ENCODE measurements around the gene MYH6. TPM values are rescaled to one million over a fixed set of nuclear protein-coding genes. Genes with fewer than 3 reads are reported as not detected.

MYH6 gene
- total RNA-seq, 1 donor from 2014 or later: not detected

DNA sequence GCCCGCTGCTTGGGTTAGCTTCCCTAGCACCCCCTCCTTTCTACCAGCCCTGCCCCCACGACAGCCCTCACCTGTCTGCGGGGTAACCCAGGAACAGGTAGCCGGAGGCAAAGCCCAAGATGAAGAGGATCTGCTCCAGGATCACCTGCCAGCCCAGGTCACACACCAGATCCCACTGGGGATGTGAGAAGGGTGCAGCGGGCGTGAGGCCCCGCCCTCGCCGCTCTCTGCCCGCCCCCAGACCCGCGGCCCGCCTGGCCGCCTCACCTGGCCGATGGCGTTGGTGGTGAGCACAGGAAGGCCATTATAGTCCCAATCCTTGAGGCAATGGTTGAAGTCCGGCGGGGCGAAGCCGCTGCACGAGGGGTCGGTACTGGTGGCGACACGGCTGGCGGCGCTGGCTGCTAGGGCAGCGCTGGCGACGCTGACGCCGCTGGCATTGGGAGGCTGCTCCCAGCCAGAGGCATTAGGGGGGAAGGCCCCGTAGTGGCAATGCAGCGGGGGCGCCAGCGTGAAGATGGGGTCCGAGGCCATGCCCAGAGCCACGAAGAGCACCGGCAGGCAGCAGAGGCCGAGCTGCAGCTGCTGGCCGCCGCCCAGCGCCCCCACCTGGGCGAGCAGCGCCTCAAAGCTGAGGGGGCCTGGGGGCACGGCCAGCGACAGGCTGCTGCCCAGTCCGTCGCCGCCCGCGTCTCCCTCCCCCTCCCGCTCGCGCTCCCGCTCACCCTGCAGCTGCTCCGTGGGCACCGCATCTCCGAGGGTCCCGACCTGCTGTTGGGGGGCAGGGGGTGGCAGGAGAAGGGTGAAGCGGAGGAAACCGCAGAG lies 56.2 kb downstream of the MYH6 start:
- H3K27me3 ChIP-seq (ENCODE audit: control insufficient read depth, insufficient read depth, low read length): peaks cover 15% of the 10 kb centered on the region
- H3K4me3 ChIP-seq (ENCODE audit: low read depth, low read length): peak overlapping the region; percentile 65
- H3K36me3 ChIP-seq (ENCODE audit: control insufficient read depth, insufficient read depth, low read length): no peaks in the 10 kb centered on the region
- no peak for TF ChIP-seq CTCF (IDR thresholded peaks at IDR 0.05; ENCODE audit: insufficient read depth, low read length, poor library complexity, severe bottlenecking)
- no peak for DNase-seq (ENCODE audit: low read depth)

DNA sequence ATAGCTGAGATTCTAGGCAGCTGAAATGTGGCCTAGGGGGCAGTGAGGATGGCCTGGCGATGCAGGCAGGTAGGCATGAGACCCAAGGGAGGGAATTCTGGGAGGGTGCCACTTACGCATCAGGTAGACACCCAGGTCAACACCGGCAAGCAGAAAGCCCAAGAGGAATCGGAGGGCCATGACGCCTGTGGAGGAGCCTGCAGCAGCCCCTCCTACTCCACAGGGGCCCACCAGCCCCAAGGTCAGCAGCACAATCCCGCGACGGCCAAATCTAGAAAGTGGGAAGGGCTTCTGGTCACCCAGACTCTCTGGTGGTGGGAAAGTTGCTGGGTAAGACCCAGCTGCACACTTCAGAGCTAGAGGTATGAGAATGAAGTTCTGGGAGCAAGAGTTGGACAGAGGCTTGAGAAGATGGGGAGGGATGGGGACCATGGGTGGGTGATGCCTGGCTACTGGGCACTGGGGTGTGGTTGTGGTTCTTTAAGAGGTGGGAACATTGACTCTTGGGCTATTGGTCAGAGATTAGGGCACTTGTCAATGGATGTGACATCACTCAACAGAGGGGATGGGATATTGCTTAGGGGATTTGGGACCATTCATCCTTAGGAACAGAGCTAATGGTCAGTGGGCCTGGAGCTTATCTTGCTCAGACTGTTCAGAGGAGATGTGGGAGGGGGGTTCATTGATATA lies 58.8 kb downstream of the MYH6 start:
- TF ChIP-seq CTCF (IDR thresholded peaks at IDR 0.05; ENCODE audit: insufficient read depth, low read length, poor library complexity, severe bottlenecking): no peak
- no peak for DNase-seq (ENCODE audit: low read depth)
- no peak overlapping the region for H3K4me3 ChIP-seq (ENCODE audit: low read depth, low read length)

GRCh38 chr14:23348297-23348655 lies 59.8 kb downstream of the MYH6 start:
- TF ChIP-seq CTCF (IDR thresholded peaks at IDR 0.05; ENCODE audit: insufficient read depth, low read length, poor library complexity, severe bottlenecking): no peak
- no peak overlapping the region for H3K4me3 ChIP-seq (ENCODE audit: low read depth, low read length)
- H3K27me3 ChIP-seq (ENCODE audit: control insufficient read depth, insufficient read depth, low read length): peaks cover 12% of the 10 kb centered on the region
- no peak for DNase-seq (ENCODE audit: low read depth)
- no peaks in the 10 kb centered on the region for H3K36me3 ChIP-seq (ENCODE audit: control insufficient read depth, insufficient read depth, low read length)

More for the DNA sequence above, 58.8 kb downstream of the MYH6 start:
- Histone ChIP-seq H3K36me3 (ENCODE audit: control insufficient read depth, insufficient read depth, low read length) (no peaks in the 10 kb centered on the region), H3K27me3 (ENCODE audit: control insufficient read depth, insufficient read depth, low read length) (peaks cover 15% of the 10 kb centered on the region)

GRCh38 chr14:23347406-23348296 lies 60.4 kb downstream of the MYH6 start:
- no peak for TF ChIP-seq CTCF (IDR thresholded peaks at IDR 0.05; ENCODE audit: insufficient read depth, low read length, poor library complexity, severe bottlenecking)
- H3K36me3 ChIP-seq (ENCODE audit: control insufficient read depth, insufficient read depth, low read length): no peaks in the 10 kb centered on the region
- no peak for DNase-seq (ENCODE audit: low read depth)
- H3K4me3 ChIP-seq (ENCODE audit: low read depth, low read length): no peak overlapping the region
- H3K27me3 ChIP-seq (ENCODE audit: control insufficient read depth, insufficient read depth, low read length): peaks cover 12% of the 10 kb centered on the region

GRCh38 chr14:23346693-23347405 lies 61.2 kb downstream of the MYH6 start:
- Histone ChIP-seq H3K27me3 (ENCODE audit: control insufficient read depth, insufficient read depth, low read length) (peaks cover 5% of the 10 kb centered on the region), H3K4me3 (ENCODE audit: low read depth, low read length) (no peak overlapping the region), H3K36me3 (ENCODE audit: control insufficient read depth, insufficient read depth, low read length) (no peaks in the 10 kb centered on the region)
- no peak for TF ChIP-seq CTCF (IDR thresholded peaks at IDR 0.05; ENCODE audit: insufficient read depth, low read length, poor library complexity, severe bottlenecking)
- DNase-seq (ENCODE audit: low read depth): no peak
